ENCODE results near the gene DMWD. TPM values are rescaled to one million over a fixed set of nuclear protein-coding genes. Genes with fewer than 3 reads are reported as not detected.
"Not testable (repeated sequence)": the region's sequence is repeated elsewhere in the genome, so short reads cannot be mapped to it uniquely, and the experiment has no call there.

Gene DMWD
- total RNA-seq, 1 donor from 2014 or later, result 37.0 TPM

GRCh38 chr19:45816236-45817009 lies 23.8 kb upstream of the DMWD start:
- no peak for DNase-seq (ENCODE audit: low read depth)

DNA sequence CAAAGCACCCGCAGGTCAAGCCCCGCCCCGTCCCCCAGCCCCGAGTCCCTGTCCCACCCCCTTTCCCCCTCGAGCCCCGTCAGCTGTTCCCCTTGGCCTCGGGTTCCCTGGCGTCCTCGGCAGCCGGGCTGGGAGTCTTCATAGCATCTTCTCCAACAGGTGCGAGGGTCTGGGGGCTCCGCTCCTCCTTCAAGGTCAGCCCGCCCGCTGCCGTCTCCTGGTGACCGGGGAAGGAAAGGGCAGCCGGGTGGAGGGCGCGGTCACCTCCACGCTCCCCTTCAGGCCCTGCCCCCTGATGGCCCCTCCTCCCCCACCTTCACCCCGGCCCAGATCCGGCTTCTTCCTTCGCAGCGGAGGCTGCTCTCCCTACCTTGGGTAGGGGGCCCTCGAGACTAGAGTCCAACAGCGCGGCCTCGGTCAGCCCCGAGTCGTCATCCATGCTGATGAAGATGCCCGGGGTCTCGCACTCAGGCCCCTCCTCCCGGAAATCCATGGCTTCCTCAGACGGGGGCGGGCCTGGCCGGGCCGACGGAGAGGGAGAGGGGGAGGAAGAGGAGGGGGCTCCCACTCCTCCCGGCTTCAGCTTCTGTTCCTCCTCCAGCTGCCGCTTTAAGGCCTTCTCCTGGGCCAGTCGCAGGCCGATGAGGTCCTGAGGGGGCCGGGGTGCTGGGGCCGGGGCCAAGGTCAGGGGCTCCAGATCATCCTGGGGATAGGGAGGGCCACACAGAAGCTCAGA lies 23.0 kb upstream of the DMWD start:
- DNase-seq (ENCODE audit: low read depth), result no peak

DNA sequence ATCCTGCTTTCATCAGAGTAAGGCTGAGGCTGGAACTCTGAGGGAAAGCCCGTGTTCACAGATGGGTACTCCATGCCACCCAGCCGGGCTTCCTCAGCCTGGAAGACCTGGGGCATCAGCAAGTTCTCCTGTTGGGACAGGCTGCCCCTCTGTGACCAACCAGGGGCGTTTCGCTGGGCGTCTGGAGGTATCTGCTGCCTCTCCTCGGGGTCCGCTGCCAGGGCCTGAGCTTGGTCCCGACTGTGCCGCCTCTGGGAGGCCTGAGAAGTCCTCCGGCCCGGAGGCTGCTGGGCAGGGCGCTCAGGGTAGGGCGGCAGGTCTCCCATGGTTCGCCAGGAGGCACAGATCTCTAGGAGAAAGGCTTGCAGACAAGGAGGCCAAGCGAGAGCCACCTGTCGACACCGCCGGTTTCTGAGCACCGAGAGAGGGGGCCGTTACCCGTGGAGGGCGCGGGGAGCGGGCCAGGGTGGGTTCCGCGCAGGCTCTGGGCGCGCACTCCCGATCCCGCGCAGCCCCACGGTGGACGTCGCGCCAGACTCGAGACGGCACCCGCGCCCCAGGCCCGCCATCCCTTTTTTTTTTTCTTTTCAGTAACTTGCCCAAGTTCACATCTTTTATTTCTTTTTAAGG lies 22.3 kb upstream of the DMWD start, which contains the start of gene RSPH6A:
Gene RSPH6A, minus strand, starts transcription at position 458 of the 630 bp plus-strand sequence. Its CDS starts 132 bp downstream, at position 326.
- no peak for DNase-seq (ENCODE audit: low read depth)

GRCh38 chr19:45814166-45814780 lies 21.6 kb upstream of the DMWD start:
- DNase-seq (ENCODE audit: low read depth), result no peak

DNA sequence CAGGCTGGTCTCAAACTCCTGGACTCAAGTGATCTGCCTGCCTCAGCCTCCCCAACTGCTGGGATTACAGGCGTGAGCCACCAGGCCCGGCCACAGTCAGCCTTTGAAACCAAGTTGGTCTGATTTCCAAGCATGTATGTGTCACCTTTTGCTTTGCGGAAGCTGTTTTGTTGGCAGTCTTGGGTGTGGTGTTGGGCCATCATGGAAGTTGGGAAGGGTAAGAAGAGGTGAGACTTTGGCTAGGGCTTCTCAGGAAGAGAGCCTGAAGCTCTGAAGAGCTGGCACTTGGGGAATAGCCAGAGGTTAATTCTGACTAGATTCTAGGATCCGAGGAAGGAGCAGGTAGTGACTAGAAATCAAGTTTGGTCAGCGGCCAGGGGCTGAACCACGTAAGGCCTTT lies 19.7 kb upstream of the DMWD start:
- no peak for DNase-seq (ENCODE audit: low read depth)

GRCh38 chr19:45809643-45810159 lies 17.1 kb upstream of the DMWD start:
- peak; percentile 89 for DNase-seq (ENCODE audit: low read depth)

DNA sequence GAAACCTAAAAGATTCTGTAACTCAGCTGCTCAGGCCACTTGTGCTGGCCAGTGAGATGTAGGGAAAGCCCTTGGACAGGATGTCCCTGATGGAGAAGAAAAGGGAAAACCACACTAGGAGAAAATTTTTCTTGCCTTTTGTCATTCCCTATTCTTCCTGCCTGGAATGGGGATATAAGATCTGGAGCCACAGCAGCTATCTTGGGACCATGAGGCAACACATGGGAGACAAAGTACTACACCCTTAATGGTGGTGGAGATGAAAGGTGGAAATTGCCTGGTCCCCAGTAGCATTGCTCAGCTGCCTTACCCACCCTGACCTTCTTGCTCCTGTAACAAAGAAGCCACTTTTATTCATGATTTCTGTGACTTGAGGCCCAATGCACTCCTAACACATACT lies 13.1 kb upstream of the DMWD start:
- DNase-seq (ENCODE audit: low read depth), result no peak

DNA sequence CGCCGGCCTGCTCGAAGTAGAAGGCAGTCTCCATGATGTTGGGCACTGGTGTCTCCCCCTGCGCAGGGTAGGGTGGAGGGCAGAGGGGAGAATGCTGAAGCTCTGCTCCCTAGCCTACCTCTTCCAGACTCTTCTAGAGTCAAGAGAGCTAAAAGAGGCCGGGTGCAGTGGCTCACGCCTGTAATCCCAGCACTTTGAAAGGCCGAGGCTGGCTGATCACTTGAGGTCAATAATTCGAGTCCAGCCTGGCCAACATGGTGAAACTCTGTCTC lies 12.2 kb upstream of the DMWD start:
- no peak for DNase-seq (ENCODE audit: low read depth)

GRCh38 chr19:45804140-45804958 lies 11.7 kb upstream of the DMWD start:
- DNase-seq (ENCODE audit: low read depth), result no peak

DNA sequence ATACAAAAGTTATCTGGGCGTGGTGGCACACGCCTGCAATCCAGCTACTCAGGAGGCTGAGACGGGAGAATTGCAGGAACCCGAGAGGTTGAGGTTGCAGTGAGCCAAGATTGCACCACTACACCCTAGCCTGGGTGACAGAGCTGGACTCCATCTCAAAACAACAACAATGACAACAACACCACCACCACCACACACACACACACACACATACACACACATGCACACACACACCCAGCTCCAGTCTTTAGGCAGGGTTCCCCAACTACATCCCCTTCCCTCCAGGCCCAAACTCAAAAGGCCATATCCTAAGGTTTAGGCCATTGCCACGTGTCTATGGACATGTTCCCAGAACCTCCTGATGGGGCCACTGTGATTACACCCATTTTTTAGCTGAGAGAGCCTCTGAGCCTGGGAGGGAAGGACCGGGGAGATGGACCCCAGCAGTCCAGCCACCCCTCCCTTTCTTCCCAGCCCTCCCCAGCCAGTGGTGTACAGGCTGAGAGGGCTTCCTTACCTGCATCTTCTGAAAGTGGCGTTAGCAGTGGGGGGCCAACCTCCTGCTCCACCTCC lies 9.0 kb upstream of the DMWD start:
- no peak for DNase-seq (ENCODE audit: low read depth)

GRCh38 chr19:45800070-45800553 lies 7.5 kb upstream of the DMWD start:
- peak; percentile 83 for DNase-seq (ENCODE audit: low read depth)

GRCh38 chr19:45799541-45799940 lies 6.9 kb upstream of the DMWD start:
- DNase-seq (ENCODE audit: low read depth), result not testable (repeated sequence)

DNA sequence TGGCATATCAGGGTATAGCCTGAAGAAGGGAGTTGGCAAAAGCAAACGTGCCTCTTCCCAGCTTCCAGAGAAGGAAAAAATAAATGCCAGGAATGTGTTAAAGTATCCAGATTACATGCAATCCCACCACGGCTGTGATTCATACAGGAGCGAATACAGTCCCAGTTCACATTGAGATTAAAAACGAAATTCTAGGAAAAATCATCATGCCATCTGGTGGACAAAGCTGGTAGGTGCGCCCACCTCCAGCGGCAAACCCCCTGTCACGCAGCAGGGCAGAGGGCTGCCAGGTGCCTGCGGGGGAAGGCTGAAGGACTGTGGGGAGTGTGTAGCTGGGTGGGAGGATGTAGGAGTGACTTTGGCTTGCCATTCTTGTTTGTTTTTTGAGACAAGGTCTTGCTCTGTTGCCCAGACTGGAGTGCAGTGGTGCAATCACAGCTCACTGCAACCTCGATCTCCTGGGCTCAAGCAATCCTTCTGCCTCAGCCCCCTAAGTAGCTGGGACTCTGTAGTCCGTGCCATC lies 6.4 kb upstream of the DMWD start:
- DNase-seq (ENCODE audit: low read depth), result peak; percentile 79

DNA sequence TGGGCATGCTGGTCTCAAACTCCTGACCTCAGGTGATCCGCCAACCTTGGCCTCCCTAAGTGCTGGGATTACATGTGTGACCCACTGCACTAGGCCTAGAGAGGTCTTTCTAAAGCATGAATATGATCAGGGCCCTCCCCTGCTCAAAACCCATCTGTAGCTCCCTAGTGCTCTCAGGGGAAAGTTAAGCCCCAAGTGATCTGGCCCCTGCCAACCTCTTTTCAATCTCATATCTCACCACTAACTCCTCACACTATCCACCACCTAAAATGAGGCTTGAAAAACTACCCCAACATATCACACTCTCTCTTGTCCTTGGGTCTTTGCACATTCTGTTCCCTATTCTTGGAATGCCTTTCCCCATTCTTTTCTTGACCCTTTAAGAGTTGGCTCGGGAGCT lies 2.0 kb upstream of the DMWD start:
- DNase-seq (ENCODE audit: low read depth), result no peak

DNA sequence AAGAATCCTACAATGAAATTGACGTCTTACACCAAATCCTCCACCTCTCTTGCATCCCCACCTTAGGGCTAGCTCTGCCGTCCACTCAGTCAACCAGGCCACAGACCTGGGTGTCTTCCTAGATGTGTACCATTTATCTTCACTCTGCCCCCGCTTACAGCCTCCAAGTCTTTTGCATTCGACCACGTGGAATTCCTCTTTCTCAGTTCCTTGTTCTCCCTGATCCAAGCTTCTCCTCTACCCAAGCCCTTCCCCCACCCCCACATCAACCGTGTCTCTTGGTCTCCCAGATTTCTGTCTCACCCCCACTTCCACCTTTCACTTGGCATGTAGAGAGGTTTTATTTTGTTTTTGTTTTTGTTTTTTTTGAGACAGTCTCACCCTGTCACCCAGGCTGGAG lies 1.2 kb upstream of the DMWD start:
- no peak for DNase-seq (ENCODE audit: low read depth)

GRCh38 chr19:45793178-45793564 lies 526 bp upstream of the DMWD start:
- no peak for DNase-seq (ENCODE audit: low read depth)

DNA sequence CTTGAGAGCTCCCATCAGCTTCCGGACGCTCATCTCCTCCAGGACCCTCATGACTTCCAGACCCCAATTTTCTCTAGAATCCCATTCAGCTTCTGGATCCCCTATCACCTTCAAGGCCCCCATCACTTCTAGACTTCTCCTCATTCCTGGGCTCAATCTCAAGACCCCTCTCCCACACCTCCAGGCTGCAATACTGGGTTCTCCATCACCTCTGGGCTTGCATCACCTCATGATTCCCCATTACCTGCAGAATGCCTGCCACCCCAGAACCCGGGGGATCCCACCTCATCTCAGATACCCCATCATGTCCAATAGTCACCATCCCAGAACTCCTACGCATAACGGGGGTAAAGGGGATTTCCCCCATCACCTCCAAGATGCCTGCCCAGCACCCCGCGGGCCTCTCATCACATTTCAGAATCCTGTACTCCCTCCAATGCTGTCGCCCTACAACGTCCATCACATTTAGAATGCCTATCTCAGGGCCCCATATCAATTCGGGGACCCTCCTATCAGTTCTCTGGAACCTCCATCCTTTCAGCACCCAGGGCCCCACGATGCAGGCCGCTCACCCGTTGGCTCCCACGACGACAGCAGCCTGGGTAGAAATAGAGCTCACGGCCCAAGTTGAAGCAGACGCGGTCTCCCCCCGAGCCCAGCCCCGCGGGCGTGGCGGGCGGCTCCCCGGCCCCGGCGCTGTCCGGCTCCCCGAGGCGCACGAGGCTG lies 738 bp downstream of the DMWD start:
- no peak for DNase-seq (ENCODE audit: low read depth)

- no peak for DNase-seq (ENCODE audit: low read depth)
These were observed 1.7 kb downstream of the DMWD start for GRCh38 chr19:45790942-45791341.

DNA sequence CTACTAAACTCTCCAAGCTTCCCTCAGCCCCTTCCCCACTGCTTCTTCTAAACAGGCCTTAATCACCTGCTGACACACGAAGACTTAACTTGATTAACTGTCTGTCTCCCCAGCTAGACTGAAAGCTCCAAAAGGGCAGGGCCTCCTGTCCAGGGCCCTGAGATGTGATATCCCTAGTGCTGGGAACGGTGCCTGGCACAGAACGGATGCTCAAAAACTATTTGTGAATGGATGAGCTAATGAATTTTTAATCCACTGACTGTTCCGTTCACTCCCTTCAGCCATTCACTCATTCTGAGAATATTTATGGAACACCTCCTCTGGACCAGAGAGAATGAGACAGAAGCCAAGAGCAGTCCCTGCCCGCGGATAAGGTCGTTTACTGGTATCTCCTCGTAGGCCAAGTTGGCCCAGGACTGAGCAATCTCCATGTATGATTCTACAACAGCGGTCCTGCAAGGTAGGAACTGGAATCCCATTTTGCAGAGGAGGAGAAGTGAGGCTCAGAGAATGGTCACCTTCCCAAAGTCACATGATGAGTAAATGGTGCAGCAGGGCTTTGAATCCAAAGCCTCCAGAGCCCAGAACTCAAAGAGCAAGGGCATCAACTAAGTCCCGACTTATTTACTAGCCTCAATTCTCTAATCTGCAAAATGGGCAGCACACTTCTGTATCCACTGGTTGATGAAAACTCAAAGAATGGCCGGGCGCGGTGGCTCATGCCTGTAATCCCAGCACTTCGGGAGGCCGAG lies 3.4 kb downstream of the DMWD start:
- DNase-seq (ENCODE audit: low read depth), result no peak
